Activated T-helper 1 cell treated with anti-CD3 and anti-CD28 coated beads, Interleukin-12 subunit alpha, Interleukin-12 subunit beta, Interleukin-2, Interleukin-4 antibody, amounts not matched to agents 30 ng/mL and 10 ng/mL and 1 ng/mL, durations not matched to agents 14 hours and 24 hours and 36 hours (primary cell): Measurements from ENCODE around the gene FAM20B. TPM values are rescaled to one million over a fixed set of nuclear protein-coding genes. Genes with fewer than 3 reads are reported as not detected.

Experiments
- DNase-seq: peaks from one replicate; pipeline ENCODE4 v3.0.0; 2021; ENCODE audit warnings: low spot score
- H3K27ac Mint-ChIP-seq: one replicate; pipeline ENCODE4 v1.8.0; 2021; ENCODE audit warnings: mild to moderate bottlenecking, mixed read lengths
- H3K27me3 Mint-ChIP-seq: one replicate; pipeline ENCODE4 v1.8.0; 2022; ENCODE audit warnings: mild to moderate bottlenecking, moderate library complexity, mixed read lengths; ENCODE audit not compliant: insufficient read depth
- H3K36me3 Mint-ChIP-seq: one replicate; pipeline ENCODE4 v1.8.0; 2021; ENCODE audit warnings: low read depth, mixed read lengths
- H3K4me1 Mint-ChIP-seq: one replicate; pipeline ENCODE4 v1.8.0; 2021; ENCODE audit warnings: low read depth, mixed read lengths
- H3K4me3 Mint-ChIP-seq: one replicate; pipeline ENCODE4 v1.8.0; 2021; ENCODE audit warnings: mild to moderate bottlenecking, moderate library complexity, mixed read lengths
- H3K9me3 Mint-ChIP-seq: one replicate; pipeline ENCODE4 v1.8.0; 2021; ENCODE audit warnings: mixed read lengths
- intact Hi-C: fragments of 100-400 bp; cut with micrococcal nuclease; formaldehyde crosslinking; loops from one replicate; pipeline ENCODE4 v1.15.1; 2024
- total RNA-seq: library from RNA; stranded (reverse); gene quantifications from 2 replicates; pipeline ENCODE4 v1.2.3, GENCODE V29; 2022

FAM20B gene
- total RNA-seq, 1 donor from 2014 or later: 36.6 TPM

DNA sequence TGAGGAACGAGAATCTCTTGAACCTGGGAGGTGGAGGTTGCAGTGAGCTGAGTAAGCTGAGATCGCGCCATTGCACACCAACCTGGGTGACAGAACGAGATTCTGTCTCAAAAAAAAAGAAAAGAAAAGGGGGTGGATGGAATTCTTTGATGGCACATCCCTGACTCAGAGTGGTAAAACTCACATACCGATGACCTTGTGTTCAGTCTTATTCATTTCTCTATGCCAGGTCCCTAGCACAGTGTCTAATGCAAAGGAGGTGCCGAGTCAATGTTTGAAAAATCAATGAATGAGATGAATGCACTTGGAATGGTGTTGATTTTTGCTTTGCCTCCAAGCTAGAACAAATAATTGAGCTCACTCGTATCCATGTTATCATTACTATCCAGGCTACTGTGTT lies 18.5 kb upstream of the FAM20B start:
- H3K4me1 Mint-ChIP-seq: peaks cover 13% of the 10 kb centered on the region
- intact Hi-C loops: no loop called here

DNA sequence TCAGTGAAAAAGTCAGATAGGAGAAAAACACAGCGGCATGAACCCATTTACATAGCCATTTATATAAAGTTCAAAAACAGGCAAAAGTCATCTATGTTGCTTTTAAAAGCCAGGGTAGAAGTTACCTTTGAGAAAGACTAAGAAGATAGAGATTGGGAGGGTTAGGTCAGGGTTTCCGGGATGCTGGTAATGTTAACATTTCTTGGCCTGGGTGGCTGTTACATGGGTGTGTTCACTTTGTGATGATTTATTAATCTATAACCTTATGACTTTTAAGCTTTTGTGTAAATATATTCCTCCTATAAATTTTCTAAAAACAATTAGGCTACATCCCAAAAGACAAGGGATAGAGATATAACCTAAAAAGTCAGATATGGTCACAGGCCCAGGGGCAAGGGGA lies 15.0 kb upstream of the FAM20B start:
- Mint-ChIP-seq H3K9me3 (no peaks in the 10 kb centered on the region), H3K4me1 (no peaks in the 10 kb centered on the region), H3K27ac (no peak overlapping the region), H3K36me3 (no peaks in the 10 kb centered on the region), H3K4me3 (no peak overlapping the region), H3K27me3 (peaks cover 7% of the 10 kb centered on the region)
- intact Hi-C loops: no loop called here
- no peak for DNase-seq

More for the DNA sequence above, 18.5 kb upstream of the FAM20B start:
- H3K27me3 Mint-ChIP-seq: peaks cover 7% of the 10 kb centered on the region
- no peak overlapping the region for H3K4me3 Mint-ChIP-seq
- H3K9me3 Mint-ChIP-seq: no peaks in the 10 kb centered on the region
- no peak for DNase-seq
- no peaks in the 10 kb centered on the region for H3K36me3 Mint-ChIP-seq
- H3K27ac Mint-ChIP-seq: no peak overlapping the region

DNA sequence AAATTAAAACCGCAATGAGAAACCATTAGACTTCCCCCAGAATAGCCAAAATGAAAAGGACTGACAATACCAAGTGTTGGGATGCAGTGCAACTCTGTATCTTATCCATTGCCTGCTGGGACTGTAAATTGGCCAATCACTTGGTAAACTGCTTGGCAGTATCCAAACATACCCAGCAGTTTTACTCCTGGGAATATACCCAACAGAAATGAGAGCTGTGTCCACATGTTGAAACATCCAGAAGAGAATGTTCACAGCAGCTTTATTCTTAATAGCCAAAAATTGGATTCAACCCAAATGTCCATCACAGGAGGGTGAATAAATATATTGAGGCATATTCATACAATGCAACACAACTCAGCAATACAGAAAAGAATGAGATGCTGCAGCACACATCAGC lies 13.7 kb upstream of the FAM20B start:
- Mint-ChIP-seq H3K9me3 (no peaks in the 10 kb centered on the region), H3K4me1 (no peaks in the 10 kb centered on the region), H3K27me3 (peaks cover 7% of the 10 kb centered on the region), H3K36me3 (no peaks in the 10 kb centered on the region), H3K27ac (no peak overlapping the region), H3K4me3 (no peak overlapping the region)
- DNase-seq: no peak
- intact Hi-C loops: no loop called here

DNA sequence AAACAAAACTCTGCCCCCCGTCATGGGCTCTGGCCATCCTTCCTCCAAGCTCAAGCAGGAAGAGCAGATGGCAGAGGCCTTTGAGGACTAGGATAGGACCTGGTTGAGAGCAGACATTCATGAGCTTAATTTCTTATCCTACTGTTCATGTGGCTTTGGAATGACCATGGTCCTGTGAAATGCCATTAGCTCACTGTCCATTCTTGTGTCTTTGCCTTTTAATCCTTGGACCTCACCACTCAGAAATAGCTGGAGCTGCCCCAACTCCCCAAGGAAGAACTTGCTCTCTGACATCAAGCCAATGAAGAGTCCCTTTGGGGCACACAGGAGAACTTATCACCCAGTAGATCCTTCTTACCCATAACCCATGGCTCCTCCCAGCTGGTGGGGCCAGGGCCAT lies 11.6 kb upstream of the FAM20B start:
- Mint-ChIP-seq H3K4me3 (no peak overlapping the region), H3K36me3 (no peaks in the 10 kb centered on the region), H3K9me3 (no peaks in the 10 kb centered on the region), H3K4me1 (no peaks in the 10 kb centered on the region), H3K27ac (no peak overlapping the region), H3K27me3 (peaks cover 8% of the 10 kb centered on the region)
- intact Hi-C loops: no loop called here
- DNase-seq: no peak

DNA sequence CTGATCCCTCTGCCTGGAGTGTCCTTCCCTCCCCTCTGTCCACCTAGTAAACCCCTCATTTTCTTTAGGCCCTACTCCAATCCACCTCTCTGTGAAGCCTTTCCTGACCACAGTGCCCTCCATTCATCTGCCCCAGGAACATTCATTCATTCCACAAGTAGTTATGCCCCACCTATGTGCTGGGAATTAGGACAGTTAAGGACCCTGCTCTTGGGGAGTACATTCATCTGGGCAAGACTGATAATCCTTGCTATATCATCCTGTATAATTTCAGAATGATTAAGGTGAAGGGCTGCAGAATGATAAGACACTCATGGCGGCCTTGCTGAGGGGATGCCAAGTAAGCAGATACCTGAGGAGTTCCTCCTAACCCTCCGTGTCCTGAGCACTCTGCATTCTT lies 10.3 kb upstream of the FAM20B start:
- Mint-ChIP-seq H3K4me3 (no peak overlapping the region), H3K27ac (no peak overlapping the region)
- intact Hi-C loops: no loop called here

DNA sequence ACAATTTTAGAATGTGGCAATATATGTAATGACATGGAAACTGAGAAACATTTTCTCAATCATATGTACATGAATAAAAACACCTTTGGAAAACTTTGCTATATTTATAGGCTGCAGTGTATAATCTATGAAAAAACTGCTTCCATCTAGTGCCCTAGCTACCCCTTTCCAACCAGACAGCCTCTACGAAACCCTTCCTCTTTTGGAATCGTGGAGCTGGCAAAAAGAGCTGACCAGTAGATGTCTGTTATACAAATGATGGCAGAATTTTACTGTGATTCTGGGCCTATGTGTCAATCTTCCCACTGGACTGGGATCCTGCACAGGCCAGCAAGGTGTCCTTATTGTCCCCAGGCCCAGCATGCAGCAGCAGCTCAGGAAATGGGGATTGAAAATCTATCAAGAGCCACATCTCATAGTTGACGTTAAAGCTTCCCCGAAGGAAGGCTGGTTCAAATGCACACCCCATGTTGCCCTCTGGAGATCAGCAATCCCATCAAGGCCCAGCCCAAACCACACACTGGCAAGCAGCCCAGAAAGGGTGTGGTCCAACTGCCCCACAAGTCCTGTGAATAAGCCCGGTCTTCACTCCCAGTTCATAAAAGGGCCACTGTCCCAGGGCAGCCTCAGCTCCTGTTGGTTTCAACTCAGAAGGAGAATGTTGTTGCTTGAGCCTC lies 8.8 kb upstream of the FAM20B start:
- Mint-ChIP-seq H3K36me3 (no peaks in the 10 kb centered on the region), H3K9me3 (no peaks in the 10 kb centered on the region), H3K4me3 (no peak overlapping the region), H3K4me1 (no peaks in the 10 kb centered on the region), H3K27ac (no peak overlapping the region), H3K27me3 (peaks cover 12% of the 10 kb centered on the region)
- intact Hi-C loops: no loop called here
- no peak for DNase-seq

More for the DNA sequence above, 10.3 kb upstream of the FAM20B start:
- Mint-ChIP-seq H3K9me3 (no peaks in the 10 kb centered on the region), H3K36me3 (no peaks in the 10 kb centered on the region), H3K4me1 (no peaks in the 10 kb centered on the region), H3K27me3 (peaks cover 8% of the 10 kb centered on the region)
- no peak for DNase-seq

DNA sequence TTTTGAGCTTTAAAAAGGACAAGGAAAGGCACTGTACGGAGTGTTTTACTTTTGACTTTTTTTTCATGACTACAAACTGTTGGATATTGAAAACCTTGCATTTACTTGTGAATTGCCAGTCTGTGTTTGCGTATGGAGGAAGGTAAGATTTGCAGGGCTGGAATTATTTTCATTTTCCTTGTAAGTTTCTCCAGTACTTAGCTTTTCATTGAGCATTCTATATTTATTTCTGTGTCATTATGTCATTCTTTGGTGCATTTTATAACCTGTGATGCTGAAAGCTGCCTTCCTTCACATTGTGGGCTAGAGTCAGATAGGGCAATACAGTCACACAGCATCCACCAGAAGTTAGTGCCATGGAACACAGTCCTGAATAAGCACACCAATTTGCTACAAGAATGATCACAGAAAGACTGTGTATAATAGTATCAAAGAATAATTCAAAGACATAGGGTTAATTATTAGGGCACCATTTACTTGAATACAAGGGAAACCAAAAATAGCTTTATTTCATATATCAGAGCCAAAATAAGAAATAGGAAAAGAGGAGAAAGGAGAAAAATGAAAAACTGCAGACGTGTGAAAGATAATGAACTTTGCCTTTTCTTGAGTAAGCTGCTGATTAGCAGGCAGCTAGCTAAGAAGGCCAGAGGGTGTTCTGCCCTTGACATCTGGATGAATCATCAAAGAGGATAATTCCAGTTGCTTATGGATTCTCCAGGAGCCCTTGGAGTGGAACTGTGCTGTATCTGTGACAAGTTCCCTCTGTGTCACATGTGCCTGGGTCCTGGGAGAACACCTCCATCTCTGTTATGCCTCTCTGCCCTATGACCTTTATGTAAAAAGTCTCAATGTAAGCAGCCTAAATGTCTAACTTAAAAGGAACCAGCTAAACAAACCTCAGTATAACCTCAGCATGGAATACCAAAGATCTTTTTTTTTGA lies 8.0 kb upstream of the FAM20B start:
- Mint-ChIP-seq H3K27ac (no peak overlapping the region), H3K4me1 (no peaks in the 10 kb centered on the region), H3K36me3 (no peaks in the 10 kb centered on the region), H3K27me3 (peaks cover 19% of the 10 kb centered on the region), H3K9me3 (no peaks in the 10 kb centered on the region), H3K4me3 (no peak overlapping the region)
- intact Hi-C loops: no loop called here
- DNase-seq: no peak

DNA sequence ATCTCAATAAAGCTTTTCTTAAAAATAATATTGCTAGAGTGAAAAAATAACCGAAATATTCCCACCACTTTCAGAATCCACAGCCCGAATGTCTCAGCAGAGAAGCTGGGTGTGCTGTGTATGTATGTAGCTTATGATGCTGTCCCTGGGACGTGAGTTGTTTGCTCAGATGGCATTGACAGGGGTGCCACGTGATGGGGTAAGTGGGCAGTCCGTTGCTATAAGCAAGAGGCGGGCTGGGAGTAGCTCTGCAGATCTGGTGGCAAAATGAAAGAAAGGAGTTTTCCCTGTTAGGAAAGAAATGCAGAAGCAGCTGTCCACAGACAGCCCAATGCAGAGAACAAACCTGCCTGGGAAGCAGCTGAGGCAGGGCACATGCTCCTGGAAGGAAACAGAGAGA lies 3.8 kb upstream of the FAM20B start:
- no peak overlapping the region for H3K4me3 Mint-ChIP-seq
- no peak overlapping the region for H3K27ac Mint-ChIP-seq
- no peak for DNase-seq
- intact Hi-C loops: no loop called here
- H3K27me3 Mint-ChIP-seq: peaks cover 22% of the 10 kb centered on the region
- H3K9me3 Mint-ChIP-seq: no peaks in the 10 kb centered on the region
- H3K4me1 Mint-ChIP-seq: peaks cover 14% of the 10 kb centered on the region
- no peaks in the 10 kb centered on the region for H3K36me3 Mint-ChIP-seq

DNA sequence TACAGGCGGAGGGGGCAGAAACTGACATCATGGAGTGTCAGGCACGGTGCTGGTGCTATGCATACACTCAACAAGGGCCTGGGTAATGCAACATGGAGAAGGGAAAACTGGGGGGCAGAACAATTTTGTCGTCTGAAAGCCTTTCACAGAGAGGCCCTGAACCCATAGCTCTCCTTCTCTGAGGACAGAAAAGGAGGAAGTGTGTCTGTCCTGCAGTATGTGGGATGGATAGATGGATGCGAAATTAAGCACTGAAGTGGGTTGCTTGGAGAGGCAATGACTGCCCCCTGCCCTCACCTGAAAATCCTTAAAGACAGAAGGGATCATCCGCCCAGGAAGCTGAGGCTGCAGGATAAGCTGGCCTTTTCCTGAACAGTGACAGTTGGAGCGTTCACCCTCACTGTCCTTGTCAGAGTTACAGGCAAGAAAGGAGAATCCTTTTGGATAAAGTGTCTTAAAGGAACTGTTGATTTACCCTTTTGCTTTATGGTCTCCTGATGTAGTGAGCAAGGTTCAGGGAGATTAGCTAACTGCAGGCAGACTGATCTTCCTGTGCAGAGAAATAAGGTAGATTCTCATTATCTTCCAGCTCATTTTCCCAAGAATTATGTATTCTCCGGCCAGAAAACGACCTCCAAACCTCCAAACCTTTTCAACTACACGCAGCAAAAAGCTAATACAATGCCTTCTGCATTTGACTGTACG lies 1.6 kb upstream of the FAM20B start:
- intact Hi-C loops: loop anchor here (2.0 kb wide), 2 partner anchors 15 to 269 kb away; partner anchors contain the start of gene SOAT1
- H3K36me3 Mint-ChIP-seq: peaks cover 2% of the 10 kb centered on the region
- no peaks in the 10 kb centered on the region for H3K9me3 Mint-ChIP-seq
- H3K27ac Mint-ChIP-seq: no peak overlapping the region
- peaks cover 19% of the 10 kb centered on the region for H3K27me3 Mint-ChIP-seq
- H3K4me3 Mint-ChIP-seq: no peak overlapping the region
- H3K4me1 Mint-ChIP-seq: peaks cover 33% of the 10 kb centered on the region
- no peak for DNase-seq

DNA sequence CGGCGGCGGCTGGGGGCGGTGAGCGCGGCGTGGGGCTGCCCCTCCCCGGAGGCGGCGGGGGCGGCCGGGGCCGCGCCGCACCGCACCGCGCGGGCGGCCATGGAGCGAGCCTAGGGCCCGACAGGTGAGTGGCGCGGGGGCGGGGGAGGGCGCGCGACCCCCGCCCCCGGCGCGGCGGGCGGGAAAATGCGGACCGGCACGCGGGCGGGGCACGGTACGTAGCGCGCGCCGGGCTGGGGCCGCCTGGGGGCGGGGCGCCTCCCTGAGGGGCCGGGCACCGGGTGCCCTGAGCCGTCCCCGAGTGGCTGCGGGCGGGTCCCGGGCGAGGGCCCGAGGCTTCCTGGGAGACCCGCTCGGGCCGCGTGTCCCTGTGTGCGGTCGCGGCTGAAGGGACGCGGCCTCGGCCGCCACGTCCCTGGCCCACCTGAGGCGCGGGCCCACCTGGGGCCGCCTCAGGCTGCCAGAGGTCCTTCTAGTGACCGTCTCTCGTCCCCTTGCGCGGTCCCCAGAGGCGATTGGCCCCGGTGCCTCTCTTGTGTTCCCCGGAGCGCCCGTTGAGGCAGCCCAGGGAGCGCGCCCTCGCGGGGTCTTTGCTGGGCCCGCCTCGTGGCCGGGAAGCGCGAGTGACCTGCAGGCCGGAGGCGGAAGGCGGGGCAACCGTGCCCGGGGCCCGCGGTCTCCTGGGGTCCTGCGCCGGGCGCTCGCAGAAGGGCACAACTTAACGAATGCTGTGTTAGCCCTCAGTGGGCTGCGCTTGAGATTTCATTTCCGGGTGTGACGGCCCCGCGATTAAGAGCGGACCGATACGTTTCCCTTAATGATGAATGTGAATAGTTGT lies 500 bp downstream of the FAM20B start:
- Mint-ChIP-seq H3K27ac (peak overlapping the region; percentile 82), H3K36me3 (peaks cover 3% of the 10 kb centered on the region), H3K4me3 (peak overlapping the region; percentile 89), H3K4me1 (peaks cover 52% of the 10 kb centered on the region), H3K9me3 (no peaks in the 10 kb centered on the region), H3K27me3 (peaks cover 18% of the 10 kb centered on the region)
- intact Hi-C loops: loop anchor here (1.0 to 5.0 kb wide), 10 partner anchors 8 to 1996 kb away; partner anchors contain the start of genes CEP350, RALGPS2, SOAT1 and STX6
- DNase-seq: peak; percentile 73

DNA sequence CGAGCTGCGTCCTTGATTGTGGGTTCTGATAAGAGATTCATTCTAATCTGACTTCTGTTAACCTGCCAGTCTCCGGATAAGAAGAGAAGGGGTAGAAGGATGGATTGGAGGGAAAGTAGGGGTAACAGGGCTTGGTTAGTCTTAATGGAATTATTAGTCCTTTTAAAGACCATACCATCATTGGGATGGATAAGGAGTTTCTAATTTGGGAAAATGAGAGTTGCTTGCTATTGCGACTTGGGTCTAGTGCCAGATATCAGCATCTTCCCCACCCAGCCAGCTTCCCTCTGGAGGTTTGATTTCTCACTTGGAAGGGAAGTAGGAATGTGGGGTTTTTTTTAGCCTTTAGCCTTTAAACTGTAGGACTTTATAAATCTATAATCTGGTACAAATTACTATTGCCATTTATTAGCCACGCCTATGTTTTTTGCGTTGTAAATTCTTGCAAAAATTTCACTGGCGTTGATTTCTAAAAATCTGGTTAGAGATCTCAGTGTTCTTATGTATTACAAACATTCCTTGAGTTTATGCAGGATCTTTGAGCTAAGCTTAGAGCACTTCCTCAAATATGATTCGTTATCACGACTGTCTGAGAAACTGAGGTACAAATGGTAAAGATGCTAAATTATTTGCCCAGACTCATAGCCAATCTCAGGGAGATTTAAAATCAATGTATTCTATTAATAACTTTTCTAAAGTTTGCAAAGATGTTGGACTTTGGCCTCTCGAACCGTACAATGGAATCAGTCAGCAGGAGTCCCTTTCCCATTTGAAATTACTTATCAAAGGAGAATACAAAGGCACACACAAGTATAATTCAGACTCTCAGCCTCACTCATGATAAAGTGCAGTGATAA lies 1.3 kb downstream of the FAM20B start:
- Mint-ChIP-seq H3K4me3 (peak overlapping the region; percentile 89), H3K27ac (peak overlapping the region; percentile 82), H3K36me3 (peaks cover 3% of the 10 kb centered on the region), H3K27me3 (peaks cover 13% of the 10 kb centered on the region), H3K4me1 (peaks cover 60% of the 10 kb centered on the region), H3K9me3 (no peaks in the 10 kb centered on the region)
- no peak for DNase-seq
- intact Hi-C loops: loop anchor here (1.0 to 5.0 kb wide), 4 partner anchors 7 to 1995 kb away; partner anchors contain the start of genes RALGPS2, STX6 and TOR1AIP2
